T-helper 2 cell treated with Interferon-gamma antibody and Interleukin-4, amounts not matched to agents 5 μg/mL and 100 μg/mL, for 36 hours (primary cell): ENCODE measurements around the gene ROBO1.
"Not testable (repeated sequence)": the region's sequence is repeated elsewhere in the genome, so short reads cannot be mapped to it uniquely, and the experiment has no call there.

ENCODE experiments used
- DNase-seq: peaks from one replicate; pipeline ENCODE4 v3.0.0; 2021; ENCODE audit warnings: low spot score
- H3K27ac Mint-ChIP-seq: one replicate; pipeline ENCODE4 v1.8.0; 2021; ENCODE audit warnings: mild to moderate bottlenecking, mixed read lengths
- H3K27me3 Mint-ChIP-seq: one replicate; pipeline ENCODE4 v1.8.0; 2021; ENCODE audit warnings: low read depth, mixed read lengths
- H3K36me3 Mint-ChIP-seq: one replicate; pipeline ENCODE4 v1.8.0; 2021; ENCODE audit warnings: low read depth, mixed read lengths
- H3K4me1 Mint-ChIP-seq: one replicate; pipeline ENCODE4 v1.8.0; 2021; ENCODE audit warnings: low read depth, mixed read lengths
- H3K4me3 Mint-ChIP-seq: one replicate; pipeline ENCODE4 v1.8.0; 2022; ENCODE audit warnings: mild to moderate bottlenecking, moderate library complexity, mixed read lengths
- H3K9me3 Mint-ChIP-seq: one replicate; pipeline ENCODE4 v1.8.0; 2021; ENCODE audit warnings: mixed read lengths

ROBO1 gene

GRCh38 chr3:78751266-78751665 is 1016.5 kb downstream of the ROBO1 start:
- Mint-ChIP-seq H3K27ac (no peak overlapping the region), H3K36me3 (no peaks in the 10 kb centered on the region)
- DNase-seq, result no peak

DNA sequence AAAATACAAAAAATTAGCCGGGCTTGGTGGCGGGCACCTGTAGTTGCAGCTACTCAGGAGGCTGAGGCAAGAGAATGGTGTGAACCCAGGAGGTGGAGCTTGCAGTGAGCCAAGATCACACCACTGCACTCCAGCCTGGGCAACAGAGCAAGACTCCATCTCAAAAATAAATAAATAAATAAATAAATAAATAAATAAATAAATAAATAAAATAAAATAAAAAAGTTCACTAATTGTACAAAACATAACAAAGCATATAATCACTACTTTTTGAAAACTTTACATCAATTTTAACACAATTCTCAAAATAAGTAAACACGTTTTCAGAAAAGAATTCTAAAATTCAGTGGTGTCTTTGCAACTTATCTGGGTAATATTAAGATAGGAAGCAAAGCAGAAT is 1017.5 kb downstream of the ROBO1 start:
- not testable (repeated sequence) for H3K9me3 Mint-ChIP-seq, H3K4me3 Mint-ChIP-seq, H3K4me1 Mint-ChIP-seq, H3K36me3 Mint-ChIP-seq, H3K27ac Mint-ChIP-seq, DNase-seq, H3K27me3 Mint-ChIP-seq

More at GRCh38 chr3:78751266-78751665, 1016.5 kb downstream of the ROBO1 start:
- no peaks in the 10 kb centered on the region for H3K4me1 Mint-ChIP-seq
- no peaks in the 10 kb centered on the region for H3K27me3 Mint-ChIP-seq
- H3K4me3 Mint-ChIP-seq, result no peak overlapping the region
- H3K9me3 Mint-ChIP-seq, result peaks cover 5% of the 10 kb centered on the region

DNA sequence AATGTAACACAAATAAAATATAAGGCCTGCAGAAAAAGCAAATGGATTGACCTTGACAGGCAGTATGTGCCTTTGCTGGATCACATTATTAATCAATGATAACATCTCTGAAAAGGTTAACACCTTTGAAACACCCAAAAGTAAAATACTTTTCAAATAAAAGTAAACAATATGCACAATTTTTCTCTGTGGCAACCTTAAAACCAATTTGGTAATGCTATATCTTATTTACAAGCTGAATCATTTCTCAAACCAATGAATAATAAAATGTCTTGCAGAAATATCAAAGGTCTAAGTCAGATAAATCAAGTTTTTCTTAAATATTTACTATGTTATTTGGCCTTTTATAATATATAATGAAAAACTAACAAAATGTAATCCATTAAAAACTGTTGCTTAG is 1018.7 kb downstream of the ROBO1 start:
- no peaks in the 10 kb centered on the region for H3K4me1 Mint-ChIP-seq
- no peak overlapping the region for H3K27ac Mint-ChIP-seq
- peaks cover 8% of the 10 kb centered on the region for H3K9me3 Mint-ChIP-seq
- no peaks in the 10 kb centered on the region for H3K36me3 Mint-ChIP-seq
- H3K4me3 Mint-ChIP-seq, result no peak overlapping the region
- no peak for DNase-seq
- H3K27me3 Mint-ChIP-seq, result no peaks in the 10 kb centered on the region

GRCh38 chr3:78745847-78746246 is 1022.0 kb downstream of the ROBO1 start:
- no peak for DNase-seq
- H3K27me3 Mint-ChIP-seq, result no peaks in the 10 kb centered on the region
- peaks cover 8% of the 10 kb centered on the region for H3K9me3 Mint-ChIP-seq

GRCh38 chr3:78742491-78742890 is 1025.3 kb downstream of the ROBO1 start:
- no peak for DNase-seq
- no peaks in the 10 kb centered on the region for H3K27me3 Mint-ChIP-seq
- H3K9me3 Mint-ChIP-seq, result peaks cover 8% of the 10 kb centered on the region
- H3K4me1 Mint-ChIP-seq, result no peaks in the 10 kb centered on the region
- H3K36me3 Mint-ChIP-seq, result no peaks in the 10 kb centered on the region
- no peak overlapping the region for H3K4me3 Mint-ChIP-seq
- no peak overlapping the region for H3K27ac Mint-ChIP-seq

More at GRCh38 chr3:78745847-78746246, 1022.0 kb downstream of the ROBO1 start:
- Mint-ChIP-seq H3K4me3 (no peak overlapping the region), H3K36me3 (no peaks in the 10 kb centered on the region), H3K4me1 (no peaks in the 10 kb centered on the region), H3K27ac (no peak overlapping the region)

- Mint-ChIP-seq H3K27ac (no peak overlapping the region), H3K4me3 (no peak overlapping the region), H3K36me3 (no peaks in the 10 kb centered on the region), H3K4me1 (no peaks in the 10 kb centered on the region), H3K27me3 (no peaks in the 10 kb centered on the region), H3K9me3 (peaks cover 8% of the 10 kb centered on the region)
- no peak for DNase-seq
These were observed 1025.8 kb downstream of the ROBO1 start for GRCh38 chr3:78742041-78742440.

DNA sequence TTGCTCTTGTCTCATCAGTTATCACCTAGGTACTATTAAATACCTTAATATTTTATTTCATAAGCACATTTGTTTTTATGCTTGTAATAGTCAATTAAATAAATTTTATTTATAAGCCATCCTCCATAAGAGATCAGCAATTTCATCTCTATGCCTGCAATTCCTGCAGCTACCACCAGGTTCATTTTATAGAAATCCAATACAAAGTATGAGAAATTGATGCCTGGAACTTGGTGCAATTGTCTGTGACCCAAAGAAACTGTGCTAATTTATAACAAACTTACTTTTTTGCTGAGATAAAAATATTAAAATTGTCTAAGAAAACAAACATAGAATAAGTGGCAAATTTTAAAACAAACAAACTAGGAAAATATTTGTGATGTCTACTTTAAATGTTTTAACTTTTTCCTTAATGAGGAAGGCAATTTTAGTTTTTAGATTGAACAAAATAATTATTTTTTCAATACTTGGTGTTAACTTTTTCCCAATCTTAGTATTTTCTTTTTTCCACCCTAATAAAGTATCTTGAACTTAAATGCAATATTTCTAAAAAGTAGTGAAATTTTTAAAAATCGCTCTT is 1026.6 kb downstream of the ROBO1 start:
- peaks cover 8% of the 10 kb centered on the region for H3K9me3 Mint-ChIP-seq
- no peak overlapping the region for H3K27ac Mint-ChIP-seq
- no peaks in the 10 kb centered on the region for H3K4me1 Mint-ChIP-seq
- H3K27me3 Mint-ChIP-seq, result no peaks in the 10 kb centered on the region
- H3K36me3 Mint-ChIP-seq, result no peaks in the 10 kb centered on the region
- DNase-seq, result no peak
- H3K4me3 Mint-ChIP-seq, result no peak overlapping the region

DNA sequence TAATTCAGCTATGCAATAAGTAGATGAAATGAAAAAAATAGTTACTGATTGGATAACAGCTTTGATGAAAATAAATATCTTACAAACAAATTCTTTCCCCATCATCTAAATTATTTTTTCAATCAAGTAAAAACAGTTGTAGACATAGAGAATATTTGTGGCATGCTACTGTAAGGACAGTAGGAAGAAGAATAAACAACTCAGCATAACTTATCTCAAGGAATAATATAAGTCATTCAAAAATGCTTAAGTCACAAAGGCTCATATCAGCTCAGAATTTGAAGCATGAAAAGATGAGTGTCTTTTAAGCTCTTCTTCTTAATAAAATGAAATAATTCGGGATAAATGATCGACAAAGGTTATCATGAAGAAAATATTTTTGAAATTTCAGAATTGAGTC is 1029.0 kb downstream of the ROBO1 start:
- H3K36me3 Mint-ChIP-seq, result no peaks in the 10 kb centered on the region
- H3K27ac Mint-ChIP-seq, result no peak overlapping the region
- no peak overlapping the region for H3K4me3 Mint-ChIP-seq
- DNase-seq, result no peak
- no peaks in the 10 kb centered on the region for H3K27me3 Mint-ChIP-seq
- H3K9me3 Mint-ChIP-seq, result no peaks in the 10 kb centered on the region
- H3K4me1 Mint-ChIP-seq, result no peaks in the 10 kb centered on the region

DNA sequence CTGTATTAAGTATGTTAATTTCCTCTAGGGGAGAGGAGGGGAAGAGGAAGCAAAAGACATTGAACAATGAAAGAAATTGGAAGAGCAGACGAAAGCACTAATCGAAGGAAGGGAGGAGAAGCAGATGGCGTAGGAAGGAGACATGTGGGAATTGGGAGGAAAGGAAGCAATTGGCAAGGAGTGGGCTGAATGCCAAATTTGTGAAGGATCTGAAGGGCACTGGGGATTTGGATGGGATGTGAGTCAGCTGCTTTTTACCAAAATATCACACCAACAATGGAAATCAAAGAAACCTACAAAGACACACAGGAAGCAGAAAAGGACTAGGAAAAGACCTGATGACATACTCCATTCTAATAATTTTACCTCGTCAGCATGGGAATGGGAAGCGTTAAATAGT is 1029.8 kb downstream of the ROBO1 start:
- H3K27ac Mint-ChIP-seq, result no peak overlapping the region
- no peaks in the 10 kb centered on the region for H3K4me1 Mint-ChIP-seq
- no peaks in the 10 kb centered on the region for H3K9me3 Mint-ChIP-seq
- no peak for DNase-seq
- H3K36me3 Mint-ChIP-seq, result no peaks in the 10 kb centered on the region
- no peak overlapping the region for H3K4me3 Mint-ChIP-seq
- no peaks in the 10 kb centered on the region for H3K27me3 Mint-ChIP-seq

DNA sequence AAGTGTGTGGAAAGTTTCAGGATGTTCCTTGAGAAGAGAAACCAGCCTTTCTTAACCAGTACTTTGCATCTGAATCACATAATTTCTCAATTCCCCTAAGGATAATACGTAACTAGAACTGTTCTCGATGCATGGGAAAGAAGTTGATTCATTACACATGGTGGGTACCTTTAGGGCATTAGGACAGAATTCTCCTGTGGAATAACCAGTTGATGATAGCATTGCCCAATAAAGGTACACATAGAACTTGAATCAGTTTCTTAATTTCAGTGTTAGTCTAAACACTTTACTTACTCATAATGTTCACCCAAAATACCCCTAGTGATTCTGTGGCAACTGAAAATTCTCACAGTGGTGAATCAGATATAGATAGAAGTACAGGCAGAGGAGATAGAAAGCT is 1030.9 kb downstream of the ROBO1 start:
- H3K4me3 Mint-ChIP-seq, result no peak overlapping the region
- peaks cover 4% of the 10 kb centered on the region for H3K9me3 Mint-ChIP-seq
- H3K36me3 Mint-ChIP-seq, result no peaks in the 10 kb centered on the region
- H3K27ac Mint-ChIP-seq, result no peak overlapping the region
- DNase-seq, result no peak
- no peaks in the 10 kb centered on the region for H3K4me1 Mint-ChIP-seq
- no peaks in the 10 kb centered on the region for H3K27me3 Mint-ChIP-seq

DNA sequence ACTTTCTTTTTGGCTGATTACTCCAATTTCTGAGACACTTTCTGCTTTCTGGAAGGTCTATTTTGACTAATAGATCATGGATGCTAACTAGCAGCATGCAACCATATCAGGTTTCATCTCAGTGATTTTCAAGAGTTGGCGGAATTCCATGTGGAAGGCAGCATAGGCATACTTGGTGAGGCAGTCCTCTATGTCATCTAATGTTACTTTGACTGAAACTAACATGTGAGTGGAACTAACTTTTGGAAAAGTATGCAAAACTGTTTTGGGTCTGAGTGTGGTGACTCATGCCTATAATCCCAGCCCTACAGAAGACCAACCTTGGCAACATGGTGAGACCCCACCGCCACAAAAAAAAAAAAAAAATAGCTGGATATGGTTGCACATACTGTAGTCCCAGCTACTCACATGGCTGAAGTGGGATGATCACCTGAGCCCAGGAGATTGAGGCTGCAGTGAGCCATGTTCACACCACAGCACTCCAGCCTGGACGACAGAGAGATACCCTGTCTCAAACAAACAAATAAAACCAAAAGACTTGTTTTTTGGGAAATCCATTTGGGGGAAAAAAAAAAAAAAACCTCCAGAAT is 1033.7 kb downstream of the ROBO1 start:
- Mint-ChIP-seq H3K36me3 (no peaks in the 10 kb centered on the region), H3K4me3 (no peak overlapping the region), H3K27ac (no peak overlapping the region), H3K27me3 (no peaks in the 10 kb centered on the region), H3K9me3 (peaks cover 4% of the 10 kb centered on the region), H3K4me1 (no peaks in the 10 kb centered on the region)
- no peak for DNase-seq

DNA sequence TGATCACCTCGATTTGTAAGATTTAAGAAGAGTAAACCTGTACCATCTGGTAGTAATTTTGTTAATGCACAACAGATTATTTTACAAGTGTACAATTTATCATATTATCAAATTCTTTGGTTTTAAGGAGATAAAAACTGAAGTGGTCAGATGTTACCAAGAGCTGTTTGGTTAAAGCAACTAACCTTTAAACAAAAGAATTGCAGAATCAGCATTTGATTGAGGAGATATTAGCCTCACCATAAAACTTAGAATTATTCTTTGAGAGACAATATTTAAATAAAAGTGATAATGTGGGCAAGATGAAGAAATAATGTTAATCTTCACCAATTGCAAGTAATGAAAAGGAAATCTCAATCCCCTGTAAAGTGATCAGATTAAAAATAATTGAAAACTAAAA is 1034.9 kb downstream of the ROBO1 start:
- Mint-ChIP-seq H3K27me3 (no peaks in the 10 kb centered on the region), H3K36me3 (no peaks in the 10 kb centered on the region), H3K4me3 (no peak overlapping the region), H3K4me1 (no peaks in the 10 kb centered on the region), H3K27ac (no peak overlapping the region), H3K9me3 (peaks cover 4% of the 10 kb centered on the region)
- no peak for DNase-seq

DNA sequence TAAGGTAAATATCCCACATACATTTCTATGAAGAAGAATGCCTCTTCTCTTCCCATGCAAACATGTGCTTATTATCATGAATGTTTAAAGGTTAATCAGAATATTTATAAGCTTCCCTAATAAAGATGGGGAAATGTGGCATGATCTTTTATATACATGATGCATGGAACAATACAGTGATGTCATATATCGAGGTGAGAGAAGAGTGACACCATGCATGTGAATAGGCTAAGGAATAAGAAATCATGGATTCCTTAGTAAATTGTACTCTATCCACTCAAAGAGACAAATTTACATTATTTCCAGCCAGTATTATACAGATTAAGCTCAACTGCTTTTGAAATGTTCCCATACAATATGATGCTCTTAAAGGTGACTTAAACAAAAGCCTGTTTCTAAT is 1035.3 kb downstream of the ROBO1 start:
- no peak overlapping the region for H3K4me3 Mint-ChIP-seq
- H3K27ac Mint-ChIP-seq, result no peak overlapping the region
- no peaks in the 10 kb centered on the region for H3K4me1 Mint-ChIP-seq
- no peaks in the 10 kb centered on the region for H3K27me3 Mint-ChIP-seq
- H3K36me3 Mint-ChIP-seq, result no peaks in the 10 kb centered on the region
- peaks cover 4% of the 10 kb centered on the region for H3K9me3 Mint-ChIP-seq
- no peak for DNase-seq

DNA sequence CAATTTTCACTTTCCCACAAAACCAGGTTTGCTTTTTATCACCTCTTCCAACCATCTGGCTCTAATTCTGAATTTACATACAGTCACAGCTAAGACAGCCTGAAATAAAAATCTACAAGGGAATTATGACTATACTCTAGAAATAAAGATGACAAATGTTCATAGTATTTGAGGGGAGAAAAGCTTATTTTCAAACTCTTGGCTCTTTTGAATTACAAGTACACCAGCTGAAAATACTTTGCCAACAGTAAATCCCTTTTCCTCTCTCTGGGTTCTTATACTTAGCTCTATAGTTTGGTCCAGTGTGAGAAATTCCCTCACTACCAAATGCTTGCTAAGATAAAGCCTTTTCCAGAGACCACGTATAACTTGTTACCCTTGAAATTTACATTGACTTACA is 1037.9 kb downstream of the ROBO1 start:
- Mint-ChIP-seq H3K27ac (no peak overlapping the region), H3K4me1 (no peaks in the 10 kb centered on the region), H3K27me3 (no peaks in the 10 kb centered on the region), H3K9me3 (peaks cover 4% of the 10 kb centered on the region), H3K36me3 (no peaks in the 10 kb centered on the region), H3K4me3 (no peak overlapping the region)
- DNase-seq, result no peak
